ENCODE data around the gene CYB561D2. TPM values are rescaled to one million over a fixed set of nuclear protein-coding genes. Genes with fewer than 3 reads are reported as not detected.

Gene CYB561D2
- total RNA-seq, 1 experiment from 2014 or later: 37.9 TPM

- no peak for DNase-seq (ENCODE audit: low read depth)
Observed at GRCh38 chr3:50365080-50365841, 14.6 kb downstream of the CYB561D2 start.

DNA sequence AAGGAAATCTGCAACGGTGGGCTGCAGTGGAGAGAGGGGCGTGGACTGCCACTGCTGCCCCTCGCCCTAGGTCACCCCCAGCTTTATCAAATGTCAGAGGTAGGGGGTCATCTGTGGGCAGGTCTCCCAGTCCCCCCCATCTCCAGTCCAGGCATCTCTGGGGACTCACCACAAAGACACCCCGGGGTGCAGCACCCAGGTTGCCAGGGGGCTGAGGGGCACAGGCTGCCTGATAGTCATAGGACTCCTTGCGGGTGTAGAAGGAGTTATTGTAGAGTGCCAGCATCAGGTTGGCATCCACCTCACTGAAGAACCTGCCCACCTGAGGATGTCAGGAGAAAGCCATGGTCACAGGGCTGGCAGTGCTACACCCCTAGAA lies 15.2 kb downstream of the CYB561D2 start:
- no peak for DNase-seq (ENCODE audit: low read depth)

DNA sequence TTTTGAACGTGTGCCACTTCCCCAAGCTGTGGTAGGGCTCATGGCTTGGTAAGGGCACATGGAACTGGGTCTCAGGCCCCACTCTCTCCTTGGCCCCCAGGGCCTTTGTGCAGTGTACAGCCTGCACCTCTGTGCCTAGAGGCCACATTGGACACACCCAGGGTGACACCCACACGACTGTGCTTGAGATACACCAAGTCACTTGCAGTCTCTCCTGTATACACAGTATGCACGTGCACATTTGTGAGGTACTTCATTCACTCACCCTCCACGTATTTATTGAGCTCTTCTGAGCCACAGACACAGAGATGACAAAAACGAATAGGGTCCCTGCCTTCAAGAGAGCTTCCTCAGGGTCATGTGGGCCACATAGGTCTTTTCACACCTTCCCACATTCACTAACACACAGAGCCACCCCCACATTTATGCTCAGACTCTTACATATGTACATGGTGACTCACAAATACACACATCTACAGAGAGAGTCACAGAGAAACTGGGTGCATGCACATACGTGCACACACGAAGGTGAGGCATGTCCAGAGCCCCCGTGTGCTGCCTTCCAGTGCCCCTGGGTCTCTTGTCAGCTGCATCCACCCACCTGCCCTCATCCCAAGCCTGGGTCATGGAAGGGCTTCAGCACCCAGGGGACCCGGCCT lies 18.5 kb downstream of the CYB561D2 start:
- DNase-seq (ENCODE audit: low read depth): no peak

GRCh38 chr3:50370594-50370993 lies 19.9 kb downstream of the CYB561D2 start:
- no peak for DNase-seq (ENCODE audit: low read depth)

DNA sequence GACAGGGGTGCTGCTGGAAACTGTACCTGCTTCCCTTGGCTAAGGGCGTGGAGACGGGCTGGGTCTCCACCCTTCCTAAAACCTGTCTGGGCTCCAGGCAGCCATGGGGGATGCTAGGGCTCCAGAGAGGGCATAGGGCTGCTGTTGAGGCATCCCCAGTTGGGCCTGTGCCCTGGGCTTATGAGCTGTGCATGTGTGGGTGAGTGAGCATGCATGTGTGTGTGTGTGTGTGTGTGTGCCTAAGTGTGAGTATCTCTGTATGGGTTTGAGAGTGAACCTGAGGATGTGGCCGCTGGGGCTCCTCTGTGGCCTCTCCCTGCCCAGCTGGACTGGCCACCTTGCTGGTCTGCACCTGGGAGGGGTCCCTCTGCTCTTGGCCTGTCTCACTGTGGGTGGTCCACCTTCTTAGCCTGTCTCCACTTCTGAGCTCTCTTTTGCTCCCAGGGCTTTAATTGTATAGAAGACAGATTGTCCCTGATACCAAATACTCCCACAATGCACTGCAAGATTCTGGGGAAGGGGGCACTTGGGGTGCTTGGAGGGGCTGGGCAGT lies 20.5 kb downstream of the CYB561D2 start:
- peak; percentile 19 for DNase-seq (ENCODE audit: low read depth)

GRCh38 chr3:50372349-50372748 lies 21.7 kb downstream of the CYB561D2 start:
- no peak for DNase-seq (ENCODE audit: low read depth)

DNA sequence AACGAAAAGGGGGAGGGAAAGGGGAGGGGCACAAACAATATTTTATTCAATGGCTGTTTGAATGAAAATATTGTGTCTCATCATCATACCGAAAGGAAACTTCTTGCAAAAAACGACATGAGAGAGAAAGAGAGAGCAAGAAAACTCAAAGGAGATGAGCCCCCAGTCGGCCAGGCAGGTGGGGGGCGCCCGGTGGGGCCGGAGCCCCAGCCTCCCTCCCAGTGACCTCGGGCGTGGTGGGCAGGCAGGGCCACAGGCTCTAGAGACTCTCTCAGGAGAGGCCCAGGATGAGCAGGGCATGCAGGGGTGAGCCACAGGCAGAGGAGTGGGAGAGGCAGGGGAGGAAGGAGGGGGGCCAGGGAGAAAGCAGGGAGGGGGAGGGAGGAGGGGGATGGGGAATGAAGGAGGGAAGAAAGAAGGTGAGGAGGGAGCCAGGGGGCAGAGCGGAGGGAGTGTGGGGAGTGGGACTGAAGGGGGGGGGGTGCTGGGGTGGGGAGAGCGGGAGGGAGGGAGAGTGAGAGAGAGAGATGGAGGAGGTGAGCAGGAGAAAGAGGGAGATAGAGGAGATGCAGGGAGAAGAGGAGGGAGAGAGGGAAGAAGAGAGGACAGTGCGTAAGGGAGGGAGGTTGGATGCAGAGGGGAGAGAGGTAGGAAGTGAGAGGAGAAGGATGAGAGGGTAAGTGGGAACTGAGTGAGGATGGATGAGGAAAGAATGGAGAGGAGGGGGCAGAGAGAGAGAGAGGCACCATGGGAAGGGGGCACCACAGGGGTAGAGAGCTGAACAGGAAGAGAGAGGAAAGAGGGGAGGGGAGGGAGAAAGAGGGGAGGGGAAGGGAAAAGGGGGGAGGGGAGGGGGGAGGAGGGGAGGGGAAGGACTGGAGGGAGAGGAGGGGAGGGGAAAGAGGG lies 22.7 kb downstream of the CYB561D2 start:
- no peak for DNase-seq (ENCODE audit: low read depth)

DNA sequence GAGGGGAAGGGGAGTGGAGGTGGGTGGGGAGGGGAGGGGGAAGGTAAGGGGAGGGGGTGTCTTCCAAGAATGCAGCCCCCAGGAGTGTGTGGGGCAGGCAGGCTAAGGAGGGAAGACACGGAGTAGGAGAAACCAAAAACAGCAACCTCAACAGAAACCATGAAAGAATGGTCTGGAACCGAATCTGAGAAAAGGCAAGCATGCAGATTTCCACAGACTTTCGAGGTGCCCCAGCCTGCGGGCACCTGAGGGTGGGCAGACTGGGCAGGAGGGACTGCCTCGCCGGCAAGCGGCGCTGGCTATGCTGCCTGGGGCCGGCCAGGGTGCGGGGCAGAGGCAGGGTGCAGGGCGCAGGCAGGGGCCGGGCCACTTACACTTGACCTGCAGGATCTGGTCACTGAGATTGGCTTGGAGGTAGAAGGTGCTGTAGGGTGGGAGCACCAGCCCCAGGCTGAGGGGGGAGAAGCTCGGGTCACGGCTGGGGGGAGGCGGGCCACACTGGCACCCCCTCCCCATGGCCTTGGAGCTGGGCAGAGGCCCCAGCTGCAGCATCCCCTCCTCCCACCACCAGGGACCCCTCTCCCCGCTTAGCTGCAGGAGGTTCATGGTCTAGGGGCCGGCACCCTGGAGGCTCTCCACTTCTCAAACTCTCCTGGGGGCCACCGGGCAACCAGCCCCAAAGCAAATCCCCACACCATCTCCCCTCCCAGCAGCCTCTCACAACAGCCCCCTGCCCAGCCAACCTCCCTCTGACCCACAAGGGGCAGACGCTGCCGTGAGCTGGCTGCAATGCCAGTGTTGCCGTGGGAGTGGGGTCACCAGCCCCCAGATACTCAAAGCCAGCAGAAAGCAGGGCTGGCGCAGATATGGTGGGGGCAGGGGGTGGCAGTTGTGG lies 23.9 kb downstream of the CYB561D2 start:
- no peak for DNase-seq (ENCODE audit: low read depth)

GRCh38 chr3:50375258-50375931 lies 24.7 kb downstream of the CYB561D2 start:
- DNase-seq (ENCODE audit: low read depth): no peak

DNA sequence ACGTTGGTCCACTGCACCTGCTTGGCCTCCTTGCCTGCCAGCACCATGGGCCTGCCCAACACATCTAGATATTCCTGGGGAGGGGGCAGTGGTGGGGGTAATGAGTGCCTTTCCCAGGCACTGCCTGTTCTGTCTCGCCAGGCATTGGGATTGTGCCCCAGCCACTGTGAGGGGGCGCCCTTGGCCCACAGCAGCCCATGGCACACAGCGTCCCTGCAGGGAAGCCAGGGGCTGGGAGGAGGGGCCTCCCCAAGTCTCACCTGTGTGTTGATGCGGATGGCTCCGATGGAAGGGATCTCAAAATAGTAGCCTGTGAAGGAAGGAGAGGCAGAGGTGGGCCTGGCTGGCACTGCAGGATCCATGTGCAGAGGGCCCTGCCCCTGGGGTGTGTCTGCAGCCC lies 27.4 kb downstream of the CYB561D2 start:
- DNase-seq (ENCODE audit: low read depth): no peak

DNA sequence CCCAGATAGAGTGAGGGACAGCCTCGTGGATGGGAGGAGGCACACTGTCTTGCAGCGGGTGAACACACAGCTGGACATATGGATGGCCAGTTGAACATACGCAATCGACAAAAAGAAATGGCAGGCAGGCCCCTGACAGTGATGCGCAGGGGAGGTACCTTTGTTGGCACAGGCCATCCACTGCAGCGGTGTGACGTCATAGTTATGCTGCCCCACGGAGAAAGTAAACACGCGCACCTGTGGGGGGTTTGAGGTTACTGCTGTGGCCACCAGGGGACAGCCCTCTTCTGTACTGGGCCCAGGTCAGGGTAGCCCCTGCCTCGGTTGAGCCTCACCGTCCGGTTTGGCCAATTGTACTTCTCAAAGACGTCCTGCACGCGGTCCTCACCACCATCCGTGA lies 28.1 kb downstream of the CYB561D2 start:
- no peak for DNase-seq (ENCODE audit: low read depth)

DNA sequence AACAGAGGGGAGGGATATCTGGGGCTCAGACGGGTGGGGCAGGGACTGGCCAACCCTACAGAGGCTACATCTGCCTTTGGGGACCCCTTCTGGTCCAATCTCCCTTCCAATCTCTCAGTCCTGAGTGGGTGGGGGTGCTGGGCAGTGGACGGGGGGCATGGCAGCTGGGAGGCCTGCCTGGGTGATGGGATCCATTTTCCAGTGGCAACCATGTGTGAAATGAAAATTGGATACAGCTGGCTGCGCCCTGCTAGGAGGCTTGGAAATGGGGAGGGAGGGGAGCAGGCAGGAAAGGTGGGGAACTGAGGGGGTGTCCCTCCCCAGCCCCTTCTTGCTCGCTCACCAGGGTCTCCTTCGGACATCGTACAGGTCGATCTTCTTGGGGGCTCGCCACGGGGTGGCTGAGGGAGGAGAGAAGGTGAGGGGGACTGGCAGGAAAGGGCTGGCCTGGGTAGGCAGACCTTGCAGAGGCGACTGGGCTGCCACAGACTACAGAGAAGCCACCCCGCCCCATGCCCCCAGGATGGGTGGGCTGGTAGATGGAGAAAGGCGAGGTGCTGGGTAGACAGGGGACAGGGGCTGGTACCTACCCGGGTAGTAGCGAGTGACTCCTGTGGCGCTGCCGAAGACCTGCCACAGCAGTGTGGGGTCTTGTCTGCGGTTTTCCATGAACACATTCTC lies 29.9 kb downstream of the CYB561D2 start:
- DNase-seq (ENCODE audit: low read depth): no peak

- DNase-seq (ENCODE audit: low read depth): no peak
Observed at GRCh38 chr3:50381383-50381782, 30.7 kb downstream of the CYB561D2 start.

GRCh38 chr3:50382722-50383121 lies 32.1 kb downstream of the CYB561D2 start:
- DNase-seq (ENCODE audit: low read depth): no peak

GRCh38 chr3:50383750-50384149 lies 33.1 kb downstream of the CYB561D2 start:
- no peak for DNase-seq (ENCODE audit: low read depth)

DNA sequence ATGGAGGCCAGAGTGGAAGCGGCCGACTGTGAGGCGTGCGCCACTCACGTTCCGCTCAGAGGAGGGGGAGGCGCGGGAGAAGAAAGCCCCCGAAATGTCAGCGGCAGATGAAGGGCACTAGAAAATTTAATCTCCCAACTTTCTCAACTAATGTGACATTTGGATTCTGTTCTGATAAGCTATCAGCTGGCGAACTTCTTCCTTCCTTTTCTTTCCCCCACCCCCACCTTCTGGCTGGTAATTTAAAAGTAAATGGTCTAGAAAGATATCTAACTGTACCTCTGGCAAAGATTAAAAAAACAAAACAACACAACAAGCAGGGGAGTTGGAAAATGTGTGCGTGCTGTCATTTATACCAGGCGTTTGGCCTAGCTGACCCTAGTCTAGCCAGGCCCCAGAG lies 35.1 kb downstream of the CYB561D2 start:
- no peak for DNase-seq (ENCODE audit: low read depth)

DNA sequence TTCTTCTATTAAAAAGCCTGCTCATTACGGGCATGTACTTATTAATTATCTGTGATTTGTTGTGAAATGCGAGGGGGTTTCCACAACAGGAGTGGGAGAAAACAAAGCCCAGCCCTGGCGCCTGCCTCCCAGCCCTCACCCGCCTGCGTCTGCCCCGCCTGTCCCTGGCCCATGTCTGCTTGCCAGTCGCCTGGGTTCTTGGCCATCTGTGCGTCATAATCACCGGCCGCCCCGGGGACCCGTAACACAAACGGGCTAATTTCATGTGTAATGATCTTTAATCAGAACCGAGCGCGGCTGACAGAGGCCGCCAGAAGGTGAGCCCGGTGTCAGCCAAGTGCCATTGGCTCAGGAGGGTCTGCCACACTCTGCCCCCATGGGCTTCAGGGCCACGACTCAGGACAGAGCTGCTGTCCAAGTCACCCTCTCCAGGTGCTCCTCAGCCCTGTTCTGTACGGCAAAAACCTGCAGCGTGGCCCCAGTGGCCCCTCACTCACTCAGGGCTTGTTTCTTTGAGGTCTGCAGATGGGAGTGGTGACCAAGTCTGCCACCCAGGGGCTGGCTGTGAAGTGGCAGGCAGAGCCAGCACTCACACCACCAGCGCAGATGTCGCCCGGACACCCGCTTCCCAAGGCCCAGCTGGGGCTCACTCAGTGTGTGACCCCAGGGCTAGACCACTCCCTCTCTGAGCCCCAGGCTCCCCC lies 37.5 kb downstream of the CYB561D2 start:
- no peak for DNase-seq (ENCODE audit: low read depth)

- DNase-seq (ENCODE audit: low read depth): no peak
Observed at GRCh38 chr3:50388720-50389413, 38.2 kb downstream of the CYB561D2 start.

- no peak for DNase-seq (ENCODE audit: low read depth)
Observed at GRCh38 chr3:50389414-50389767, 38.7 kb downstream of the CYB561D2 start.
